Lung (tissue), 12 donors: ENCODE results near the gene CLDN16. TPM values are rescaled to one million over a fixed set of nuclear protein-coding genes. Genes with fewer than 3 reads are reported as not detected.

Source experiments
- ATAC-seq: fragments of 200-7000 bp; cut with Tn5 transposase; one replicate; pipeline ENCODE4 v1.9.1; 2020; ENCODE audit warnings: moderate number of reproducible peaks; ENCODE audit not compliant: insufficient read depth, low FRiP score
- DNase-seq, 3 donors: peaks; one replicate each; pipeline ENCODE4 v3.0.0-alpha.2; 2013 to 2017
- H3K27ac ChIP-seq, 2 donors: one replicate each; pipeline ENCODE4 v1.5.1; 2013; ENCODE audit warnings: mild to moderate bottlenecking in 2 of 2, moderate library complexity in 2 of 2, control low read depth in 1 of 2, inconsistent platforms in 1 of 2, low read depth in 1 of 2, low read length in 1 of 2
- H3K27me3 ChIP-seq, 3 donors: one replicate each; pipeline ENCODE4 v1.5.1; 2013; ENCODE audit warnings: low read length in 2 of 3; ENCODE audit not compliant: control insufficient read depth in 3 of 3, insufficient read depth in 3 of 3
- H3K36me3 ChIP-seq, 4 donors: one replicate each; pipeline ENCODE4 v1.5.1; 2013; ENCODE audit warnings: low read length in 4 of 4, mild to moderate bottlenecking in 1 of 4, moderate library complexity in 1 of 4; ENCODE audit not compliant: control insufficient read depth in 4 of 4, insufficient read depth in 4 of 4
- H3K4me1 ChIP-seq, 5 donors: one replicate each; pipeline ENCODE4 v1.5.1; 2013; ENCODE audit warnings: low read length in 5 of 5, mild to moderate bottlenecking in 2 of 5, moderate library complexity in 1 of 5; ENCODE audit not compliant: control insufficient read depth in 5 of 5, insufficient read depth in 5 of 5
- H3K4me3 ChIP-seq: one replicate; pipeline ENCODE4 v1.5.1; 2013; ENCODE audit warnings: mild to moderate bottlenecking, control low read depth, moderate library complexity
- H3K9ac ChIP-seq, 2 donors: one replicate each; pipeline ENCODE4 v1.5.1; 2013; ENCODE audit warnings: low read length in 2 of 2, control low read depth in 1 of 2; ENCODE audit not compliant: insufficient read depth in 1 of 2
- H3K9me3 ChIP-seq, 4 donors: one replicate each; pipeline ENCODE4 v1.5.1; 2013; ENCODE audit warnings: low read length in 3 of 4, mild to moderate bottlenecking in 1 of 4, moderate library complexity in 1 of 4; ENCODE audit not compliant: control insufficient read depth in 4 of 4, insufficient read depth in 3 of 4
- WGBS, 2 donors: extraction: QIAGEN DNeasy Blood & Tissue Kit; methylation state at CpG; one replicate each; pipeline ENCODE4 v1.1.7; 2013; 5-methylcytosine and 5-hydroxymethylcytosine counted together
- polyA plus RNA-seq, 2 donors: library from polyadenylated mRNA; stranded (reverse); fragments of 200-250 nt; gene quantifications; one replicate each; pipeline ENCODE4 v1.2.1, GENCODE V29; 2013
- total RNA-seq, 2 donors: library from RNA; depleted of rRNA in 1 of 2; stranded (reverse); fragments of >200 nt in 1 of 2; gene quantifications; one replicate each; pipeline ENCODE4 v1.2.1, GENCODE V29; 2014 to 2021
- TF ChIP-seq, protein P1 (sequence below): IDR thresholded peaks from 2 replicates; pipeline ENCODE4 v1.5.1; 2012; ENCODE audit warnings: mild to moderate bottlenecking; ENCODE audit errors: control extremely low read depth, extremely low read depth
- donor health status: control.
- donor health status: control.
- donor health status: Bipolar disorder and iron deficiency.
- donor health status: healthy.
- donor health status: DM: yes; HTN: yes; CAD: no.

The CLDN16 gene
- total and polyA plus RNA-seq, 4 donors: 0.16 to 2.0 (median 0.45) TPM

- TF ChIP-seq, protein P1, sequence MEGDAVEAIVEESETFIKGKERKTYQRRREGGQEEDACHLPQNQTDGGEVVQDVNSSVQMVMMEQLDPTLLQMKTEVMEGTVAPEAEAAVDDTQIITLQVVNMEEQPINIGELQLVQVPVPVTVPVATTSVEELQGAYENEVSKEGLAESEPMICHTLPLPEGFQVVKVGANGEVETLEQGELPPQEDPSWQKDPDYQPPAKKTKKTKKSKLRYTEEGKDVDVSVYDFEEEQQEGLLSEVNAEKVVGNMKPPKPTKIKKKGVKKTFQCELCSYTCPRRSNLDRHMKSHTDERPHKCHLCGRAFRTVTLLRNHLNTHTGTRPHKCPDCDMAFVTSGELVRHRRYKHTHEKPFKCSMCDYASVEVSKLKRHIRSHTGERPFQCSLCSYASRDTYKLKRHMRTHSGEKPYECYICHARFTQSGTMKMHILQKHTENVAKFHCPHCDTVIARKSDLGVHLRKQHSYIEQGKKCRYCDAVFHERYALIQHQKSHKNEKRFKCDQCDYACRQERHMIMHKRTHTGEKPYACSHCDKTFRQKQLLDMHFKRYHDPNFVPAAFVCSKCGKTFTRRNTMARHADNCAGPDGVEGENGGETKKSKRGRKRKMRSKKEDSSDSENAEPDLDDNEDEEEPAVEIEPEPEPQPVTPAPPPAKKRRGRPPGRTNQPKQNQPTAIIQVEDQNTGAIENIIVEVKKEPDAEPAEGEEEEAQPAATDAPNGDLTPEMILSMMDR: no peak
- 98 to 99% methylated on average over 1 of the region's 1 CpG for WGBS, 2 donors
- H3K4me1 ChIP-seq: no peaks in the 10 kb centered on the region
- H3K27me3 ChIP-seq: no peaks in the 10 kb centered on the region
- H3K36me3 ChIP-seq: no peaks in the 10 kb centered on the region
- no peaks in the 10 kb centered on the region for H3K9me3 ChIP-seq
- ATAC-seq (no peak), DNase-seq (no peak)
- no peak overlapping the region for H3K9ac ChIP-seq
- H3K27ac ChIP-seq: no peak overlapping the region
- no peak overlapping the region for H3K4me3 ChIP-seq
Measured at GRCh38 chr3:190352861-190353457, 35.0 kb upstream of the CLDN16 start.

DNA sequence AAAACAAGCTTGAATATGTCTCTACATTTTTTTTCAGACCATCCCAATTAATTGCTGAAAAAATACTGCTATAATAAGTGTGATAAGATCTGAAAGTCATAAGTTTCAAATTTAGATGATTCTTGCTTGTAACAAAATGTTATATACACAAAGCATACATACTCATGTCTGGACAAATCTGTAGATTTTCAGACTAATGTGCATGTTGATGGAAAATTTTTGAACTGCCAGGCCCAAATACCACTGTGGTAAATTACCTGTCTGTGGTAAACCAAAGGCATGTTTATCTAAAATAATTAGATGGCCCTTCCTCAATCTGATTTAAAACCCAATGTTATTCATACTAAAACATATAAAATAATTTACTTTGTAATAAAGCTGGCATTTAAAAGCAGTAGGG is 31.7 kb upstream of the CLDN16 start:
- Histone ChIP-seq H3K4me1 (no peaks in the 10 kb centered on the region), H3K27ac (no peak overlapping the region), H3K9ac (no peak overlapping the region), H3K4me3 (no peak overlapping the region), H3K27me3 (no peaks in the 10 kb centered on the region), H3K36me3 (no peaks in the 10 kb centered on the region), H3K9me3 (no peaks in the 10 kb centered on the region)
- DNase-seq (no peak), ATAC-seq (no peak)
- TF ChIP-seq, protein P1: no peak

DNA sequence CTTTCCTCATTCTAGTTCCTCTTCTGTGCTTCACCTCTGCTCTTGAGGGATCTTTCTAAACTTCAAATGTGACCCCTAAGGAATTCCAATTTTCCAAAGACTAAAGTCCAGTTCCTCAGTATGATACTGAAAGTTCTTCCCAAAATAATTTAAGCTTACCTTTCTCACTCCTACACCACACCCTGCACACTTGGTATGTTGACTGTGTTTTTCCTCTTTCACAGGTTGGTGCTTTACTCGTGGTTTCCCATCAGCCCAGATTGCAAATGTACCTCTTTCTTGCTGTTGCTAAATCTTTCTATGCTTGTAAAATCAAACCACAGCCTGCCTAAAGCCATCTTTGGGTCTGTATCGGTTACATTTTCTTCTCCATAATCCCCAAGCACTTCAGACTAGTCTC is 30.5 kb upstream of the CLDN16 start:
- no peaks in the 10 kb centered on the region for H3K36me3 ChIP-seq
- 59 to 66% methylated on average over 2 of the region's 2 CpGs for WGBS, 2 donors
- DNase-seq: no peak
- H3K9ac ChIP-seq: no peak overlapping the region
- no peaks in the 10 kb centered on the region for H3K9me3 ChIP-seq
- no peaks in the 10 kb centered on the region for H3K4me1 ChIP-seq
- H3K27me3 ChIP-seq: no peaks in the 10 kb centered on the region
- H3K4me3 ChIP-seq: no peak overlapping the region
- ATAC-seq: no peak
- TF ChIP-seq, protein P1: no peak
- no peak overlapping the region for H3K27ac ChIP-seq

GRCh38 chr3:190359813-190360212 is 28.1 kb upstream of the CLDN16 start:
- no peak for DNase-seq
- H3K4me3 ChIP-seq: no peak overlapping the region
- WGBS, 2 donors: 77 to 82% methylated on average over 2 of the region's 2 CpGs
- H3K36me3 ChIP-seq: no peaks in the 10 kb centered on the region
- H3K27me3 ChIP-seq: no peaks in the 10 kb centered on the region
- ATAC-seq: no peak
- H3K9ac ChIP-seq: no peak overlapping the region
- no peaks in the 10 kb centered on the region for H3K4me1 ChIP-seq
- H3K9me3 ChIP-seq: no peaks in the 10 kb centered on the region
- H3K27ac ChIP-seq: no peak overlapping the region
- TF ChIP-seq, protein P1: no peak
